Measurements from ENCODE around the gene DNAL4.

Gene DNAL4

DNA sequence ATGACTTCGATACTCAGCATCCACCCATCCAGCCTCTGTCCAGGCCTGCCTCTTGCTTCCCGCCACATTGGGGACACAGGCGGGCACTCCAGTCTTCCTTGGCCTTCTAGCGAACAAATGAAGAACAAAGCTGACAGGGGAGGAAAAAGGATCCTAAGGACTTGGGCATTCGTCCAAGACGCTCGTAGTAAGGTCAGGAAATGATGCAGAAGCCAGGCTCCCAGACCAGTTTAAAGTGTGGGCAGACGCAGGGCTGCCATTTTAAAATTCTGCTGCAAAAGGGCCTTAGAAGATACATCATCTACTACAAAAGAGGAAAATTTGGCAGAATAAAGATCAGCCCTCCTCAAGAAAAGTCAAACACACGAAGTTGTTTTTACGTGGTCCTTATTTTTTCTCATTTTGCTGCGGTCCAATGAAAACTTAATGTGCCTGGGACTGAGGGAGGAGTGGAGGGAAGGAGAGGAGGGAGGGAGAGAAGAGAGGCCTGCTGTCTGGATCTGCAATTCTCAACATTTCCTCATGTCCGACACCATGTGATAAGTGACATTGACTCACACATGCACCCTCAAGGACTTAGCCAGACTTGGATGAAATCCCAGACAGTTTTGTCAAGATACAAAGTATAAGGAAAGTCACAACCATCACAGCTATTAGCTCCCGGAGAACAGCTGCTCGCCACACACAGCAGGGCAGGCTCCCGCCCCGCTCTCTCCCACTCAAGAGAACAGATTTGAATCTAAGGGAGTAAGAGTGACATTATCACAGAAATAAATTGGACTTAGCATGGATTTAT, 5.7 kb downstream of the DNAL4 start:
- no peak overlapping the region for H3K9ac ChIP-seq (ENCODE audit: low read depth in 1 of 2, low read length in 2 of 2)
- peaks cover 7% of the 10 kb centered on the region in 2 donors for H3K36me3 ChIP-seq (ENCODE audit: control insufficient read depth in 2 of 2, insufficient read depth in 2 of 2, low read length in 2 of 2)
- H3K9me3 ChIP-seq (ENCODE audit: control insufficient read depth in 2 of 2, low read length in 2 of 2) = no peaks in the 10 kb centered on the region
- no peak overlapping the region for H3K4me3 ChIP-seq (ENCODE audit: low read length in 2 of 2)
- H3K4me1 ChIP-seq (ENCODE audit: control insufficient read depth in 2 of 2, insufficient read depth in 2 of 2, low read length in 2 of 2) = peaks cover 3 to 12% of the 10 kb centered on the region in 2 donors
- H3K27ac ChIP-seq (ENCODE audit: low read depth in 2 of 2, low read length in 2 of 2) = peak overlapping the region; percentile 27 to 46
- H3K27me3 ChIP-seq (ENCODE audit: control insufficient read depth in 2 of 2, insufficient read depth in 2 of 2, low read length in 2 of 2) = no peaks in the 10 kb centered on the region

DNA sequence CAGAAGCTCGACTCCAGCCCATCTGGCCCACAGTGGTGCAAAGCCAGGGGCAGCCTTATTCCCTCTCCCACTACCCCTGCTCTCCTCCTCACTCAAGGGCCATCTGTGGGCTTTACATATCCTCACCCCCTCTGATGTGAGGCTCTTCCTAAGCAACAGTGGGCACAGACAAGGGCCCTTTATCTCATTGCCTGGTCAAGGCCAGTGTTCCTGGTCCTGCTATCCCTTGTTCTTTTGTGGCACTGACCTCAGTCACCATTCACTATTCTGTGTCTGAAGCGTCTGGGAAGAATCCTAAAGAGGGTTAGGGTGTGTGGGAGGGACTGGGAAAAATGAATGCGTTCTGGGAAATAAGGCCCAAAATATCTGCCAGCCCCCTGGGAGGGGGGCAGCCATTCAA, 7.3 kb downstream of the DNAL4 start:
- no peak overlapping the region for H3K4me3 ChIP-seq (ENCODE audit: low read length in 2 of 2)
- peaks cover 0 to 8% of the 10 kb centered on the region in 2 donors for H3K4me1 ChIP-seq (ENCODE audit: control insufficient read depth in 2 of 2, insufficient read depth in 2 of 2, low read length in 2 of 2)
- H3K9ac ChIP-seq (ENCODE audit: low read depth in 1 of 2, low read length in 2 of 2) = no peak overlapping the region
- H3K27me3 ChIP-seq (ENCODE audit: control insufficient read depth in 2 of 2, insufficient read depth in 2 of 2, low read length in 2 of 2) = no peaks in the 10 kb centered on the region
- peaks cover 7 to 10% of the 10 kb centered on the region in 2 donors for H3K36me3 ChIP-seq (ENCODE audit: control insufficient read depth in 2 of 2, insufficient read depth in 2 of 2, low read length in 2 of 2)
- no peaks in the 10 kb centered on the region for H3K9me3 ChIP-seq (ENCODE audit: control insufficient read depth in 2 of 2, low read length in 2 of 2)
- H3K27ac ChIP-seq (ENCODE audit: low read depth in 2 of 2, low read length in 2 of 2) = no peak overlapping the region

DNA sequence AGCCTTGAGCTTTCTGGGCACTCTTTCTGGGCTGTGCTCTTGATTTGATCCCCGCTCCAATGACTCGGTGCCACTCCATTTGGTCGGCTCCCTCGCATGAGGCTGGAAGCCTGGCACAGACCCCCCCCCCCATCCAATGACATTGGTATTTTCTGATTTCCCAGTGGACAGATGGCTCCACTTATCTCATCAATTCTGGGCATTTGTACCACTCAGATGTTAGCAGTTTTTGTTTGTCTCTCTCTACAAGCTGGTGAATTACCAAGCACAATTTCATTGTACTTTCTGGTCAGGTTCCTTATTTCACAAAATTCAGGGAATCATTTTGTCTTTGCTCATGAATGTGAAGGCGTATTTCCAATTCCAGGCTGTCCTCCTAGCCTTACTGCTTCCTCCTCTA, 9.1 kb downstream of the DNAL4 start:
- Histone ChIP-seq H3K4me1 (ENCODE audit: control insufficient read depth in 2 of 2, insufficient read depth in 2 of 2, low read length in 2 of 2) (peaks cover 0 to 8% of the 10 kb centered on the region in 2 donors), H3K9ac (ENCODE audit: low read depth in 1 of 2, low read length in 2 of 2) (no peak overlapping the region), H3K9me3 (ENCODE audit: control insufficient read depth in 2 of 2, low read length in 2 of 2) (no peaks in the 10 kb centered on the region), H3K27ac (ENCODE audit: low read depth in 2 of 2, low read length in 2 of 2) (no peak overlapping the region), H3K27me3 (ENCODE audit: control insufficient read depth in 2 of 2, insufficient read depth in 2 of 2, low read length in 2 of 2) (no peaks in the 10 kb centered on the region), H3K4me3 (ENCODE audit: low read length in 2 of 2) (no peak overlapping the region), H3K36me3 (ENCODE audit: control insufficient read depth in 2 of 2, insufficient read depth in 2 of 2, low read length in 2 of 2) (peaks cover 9 to 12% of the 10 kb centered on the region in 2 donors)

DNA sequence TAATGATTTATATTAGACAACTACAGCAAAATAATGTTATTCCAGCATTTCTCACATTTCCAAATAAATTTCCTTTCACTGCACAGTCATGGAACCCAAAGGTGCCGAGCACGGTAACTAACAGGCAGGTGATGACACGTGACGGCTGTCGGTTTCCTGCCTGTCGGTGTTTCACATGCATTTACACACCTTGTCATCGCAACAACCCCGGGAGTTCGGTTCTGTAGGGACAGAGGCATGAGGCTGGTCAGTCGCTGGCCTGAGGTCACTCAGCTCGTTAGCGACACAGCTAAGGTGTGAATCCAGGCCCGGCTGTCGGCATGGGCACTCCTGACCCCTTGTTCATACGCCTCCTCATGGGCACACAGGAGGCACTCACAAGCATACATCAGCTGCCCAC, 9.9 kb downstream of the DNAL4 start:
- Histone ChIP-seq H3K4me1 (ENCODE audit: control insufficient read depth in 2 of 2, insufficient read depth in 2 of 2, low read length in 2 of 2) (peaks cover 0 to 8% of the 10 kb centered on the region in 2 donors), H3K9ac (ENCODE audit: low read depth in 1 of 2, low read length in 2 of 2) (no peak overlapping the region), H3K27me3 (ENCODE audit: control insufficient read depth in 2 of 2, insufficient read depth in 2 of 2, low read length in 2 of 2) (no peaks in the 10 kb centered on the region), H3K36me3 (ENCODE audit: control insufficient read depth in 2 of 2, insufficient read depth in 2 of 2, low read length in 2 of 2) (peaks cover 9 to 16% of the 10 kb centered on the region in 2 donors), H3K4me3 (ENCODE audit: low read length in 2 of 2) (no peak overlapping the region), H3K9me3 (ENCODE audit: control insufficient read depth in 2 of 2, low read length in 2 of 2) (no peaks in the 10 kb centered on the region), H3K27ac (ENCODE audit: low read depth in 2 of 2, low read length in 2 of 2) (no peak overlapping the region)

DNA sequence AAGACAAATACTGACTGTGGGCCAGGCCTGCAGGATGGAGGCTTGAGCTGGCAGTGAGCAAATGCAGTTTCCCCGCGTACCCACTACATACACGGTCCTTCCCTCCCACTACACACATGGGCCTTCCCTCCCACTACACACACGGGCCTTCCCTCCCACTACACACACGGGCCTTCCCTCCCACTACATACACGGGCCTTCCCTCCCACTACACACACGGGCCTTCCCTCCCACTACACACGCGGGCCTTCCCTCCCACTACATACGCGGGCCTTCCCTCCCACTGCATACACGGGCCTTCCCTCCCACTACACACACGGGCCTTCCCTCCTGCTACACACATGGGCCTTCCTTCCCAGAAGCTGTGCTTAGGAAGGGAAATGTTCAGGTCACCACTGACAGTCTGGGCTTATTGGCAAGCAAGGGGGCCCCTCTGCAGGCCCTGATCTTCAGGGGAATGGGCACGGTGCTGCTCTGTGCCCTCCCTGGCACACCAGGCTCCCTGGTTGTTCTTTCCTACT, 10.8 kb downstream of the DNAL4 start:
- Histone ChIP-seq H3K4me1 (ENCODE audit: control insufficient read depth in 2 of 2, insufficient read depth in 2 of 2, low read length in 2 of 2) (peaks cover 0 to 4% of the 10 kb centered on the region in 2 donors), H3K36me3 (ENCODE audit: control insufficient read depth in 2 of 2, insufficient read depth in 2 of 2, low read length in 2 of 2) (peaks cover 9 to 16% of the 10 kb centered on the region in 2 donors), H3K27ac (ENCODE audit: low read depth in 2 of 2, low read length in 2 of 2) (no peak overlapping the region), H3K9me3 (ENCODE audit: control insufficient read depth in 2 of 2, low read length in 2 of 2) (no peaks in the 10 kb centered on the region), H3K4me3 (ENCODE audit: low read length in 2 of 2) (no peak overlapping the region), H3K27me3 (ENCODE audit: control insufficient read depth in 2 of 2, insufficient read depth in 2 of 2, low read length in 2 of 2) (no peaks in the 10 kb centered on the region), H3K9ac (ENCODE audit: low read depth in 1 of 2, low read length in 2 of 2) (no peak overlapping the region)

DNA sequence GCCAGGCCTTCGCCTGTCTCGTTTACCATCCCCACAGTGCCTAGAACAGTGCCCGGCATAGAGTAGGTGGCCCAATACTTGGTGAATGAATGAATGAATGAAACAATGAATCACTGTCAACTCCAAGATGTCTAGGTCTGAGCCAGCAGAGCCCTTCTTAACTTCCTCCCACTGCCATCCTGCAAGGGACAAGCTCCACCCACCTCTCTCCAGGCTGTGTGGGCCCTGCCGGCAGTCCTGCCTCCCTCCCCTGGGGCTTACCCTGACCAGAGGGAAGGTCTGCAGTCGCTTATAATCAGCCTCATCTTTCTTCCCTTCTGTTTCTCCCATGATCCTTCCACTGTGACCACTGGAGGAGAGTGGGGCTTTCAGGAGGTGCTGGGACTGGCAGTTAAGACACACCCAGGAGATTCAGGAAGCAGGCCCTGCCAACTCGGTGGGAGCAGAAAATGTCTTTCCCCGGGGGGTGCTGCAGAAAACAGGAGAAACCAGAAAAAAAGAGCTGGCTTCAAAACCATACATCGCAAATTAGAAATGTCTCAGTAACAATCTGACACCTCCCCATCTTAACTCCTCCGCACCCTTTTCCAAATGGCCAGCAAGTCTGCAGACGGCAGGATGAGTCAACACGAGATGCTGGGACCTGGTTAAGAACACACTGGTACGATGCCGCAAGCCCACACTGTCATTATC, 11.4 kb downstream of the DNAL4 start:
- H3K9me3 ChIP-seq (ENCODE audit: control insufficient read depth in 2 of 2, low read length in 2 of 2) = no peaks in the 10 kb centered on the region
- no peaks in the 10 kb centered on the region for H3K27me3 ChIP-seq (ENCODE audit: control insufficient read depth in 2 of 2, insufficient read depth in 2 of 2, low read length in 2 of 2)
- H3K9ac ChIP-seq (ENCODE audit: low read depth in 1 of 2, low read length in 2 of 2) = no peak overlapping the region
- H3K36me3 ChIP-seq (ENCODE audit: control insufficient read depth in 2 of 2, insufficient read depth in 2 of 2, low read length in 2 of 2) = peaks cover 9 to 16% of the 10 kb centered on the region in 2 donors
- H3K27ac ChIP-seq (ENCODE audit: low read depth in 2 of 2, low read length in 2 of 2) = no peak overlapping the region
- H3K4me1 ChIP-seq (ENCODE audit: control insufficient read depth in 2 of 2, insufficient read depth in 2 of 2, low read length in 2 of 2) = no peaks in the 10 kb centered on the region
- H3K4me3 ChIP-seq (ENCODE audit: low read length in 2 of 2) = no peak overlapping the region

DNA sequence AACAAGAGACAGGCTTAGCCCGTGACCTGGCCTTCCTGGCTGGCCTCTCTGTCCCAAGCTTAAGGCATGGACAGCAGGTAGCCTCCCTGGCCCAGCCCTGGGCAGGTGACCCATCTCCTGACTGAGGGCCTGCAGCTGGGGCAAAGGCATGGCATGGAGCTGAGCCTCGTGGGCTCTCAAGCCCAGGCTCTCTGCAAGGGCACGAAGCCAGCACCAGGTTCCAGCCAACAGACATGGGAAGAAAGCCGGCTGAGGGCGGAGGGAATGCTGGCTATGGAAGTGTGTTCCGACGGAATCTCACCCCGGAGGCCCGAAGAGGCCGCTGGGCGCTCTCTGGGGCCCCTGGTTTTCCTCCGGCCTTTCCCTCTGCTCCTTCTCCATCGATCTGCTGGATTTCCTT, 12.9 kb downstream of the DNAL4 start:
- no peak overlapping the region for H3K9ac ChIP-seq (ENCODE audit: low read depth in 1 of 2, low read length in 2 of 2)
- no peaks in the 10 kb centered on the region for H3K4me1 ChIP-seq (ENCODE audit: control insufficient read depth in 2 of 2, insufficient read depth in 2 of 2, low read length in 2 of 2)
- H3K36me3 ChIP-seq (ENCODE audit: control insufficient read depth in 2 of 2, insufficient read depth in 2 of 2, low read length in 2 of 2) = peaks cover 9 to 16% of the 10 kb centered on the region in 2 donors
- H3K9me3 ChIP-seq (ENCODE audit: control insufficient read depth in 2 of 2, low read length in 2 of 2) = no peaks in the 10 kb centered on the region
- no peak overlapping the region for H3K4me3 ChIP-seq (ENCODE audit: low read length in 2 of 2)
- no peak overlapping the region for H3K27ac ChIP-seq (ENCODE audit: low read depth in 2 of 2, low read length in 2 of 2)
- no peaks in the 10 kb centered on the region for H3K27me3 ChIP-seq (ENCODE audit: control insufficient read depth in 2 of 2, insufficient read depth in 2 of 2, low read length in 2 of 2)

DNA sequence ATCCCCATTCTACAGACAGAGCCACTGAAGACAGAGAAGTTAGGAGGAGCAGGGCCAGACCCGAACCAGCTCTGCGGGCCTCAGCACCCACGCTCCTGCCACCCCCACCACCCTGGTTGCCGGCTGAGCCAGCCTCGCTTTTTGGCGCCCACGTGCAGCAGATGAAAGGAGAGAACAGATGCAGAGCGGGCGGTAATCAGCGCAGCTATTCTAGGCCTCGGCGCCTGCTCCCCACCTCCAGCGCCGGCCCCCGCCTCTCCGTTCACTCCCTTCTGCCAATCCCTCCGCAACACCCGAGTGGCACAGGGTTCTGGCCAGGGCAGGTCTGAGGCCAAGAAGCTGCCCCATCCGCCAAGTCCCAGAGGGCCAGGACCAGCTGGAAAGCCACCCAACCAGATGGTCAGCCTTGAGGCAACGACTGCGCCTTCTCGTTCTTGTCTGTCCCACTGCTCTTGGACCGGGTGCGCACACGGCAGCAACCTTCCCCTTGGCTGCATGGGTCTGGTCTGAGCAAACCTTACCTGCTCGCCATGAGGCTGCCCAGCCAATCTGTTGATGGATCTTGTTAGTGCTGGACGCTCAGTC, 16.8 kb downstream of the DNAL4 start:
- Histone ChIP-seq H3K27ac (ENCODE audit: low read depth in 2 of 2, low read length in 2 of 2) (no peak overlapping the region), H3K4me1 (ENCODE audit: control insufficient read depth in 2 of 2, insufficient read depth in 2 of 2, low read length in 2 of 2) (no peaks in the 10 kb centered on the region), H3K36me3 (ENCODE audit: control insufficient read depth in 2 of 2, insufficient read depth in 2 of 2, low read length in 2 of 2) (peaks cover 7 to 16% of the 10 kb centered on the region in 2 donors), H3K9me3 (ENCODE audit: control insufficient read depth in 2 of 2, low read length in 2 of 2) (no peaks in the 10 kb centered on the region), H3K27me3 (ENCODE audit: control insufficient read depth in 2 of 2, insufficient read depth in 2 of 2, low read length in 2 of 2) (no peaks in the 10 kb centered on the region), H3K9ac (ENCODE audit: low read depth in 1 of 2, low read length in 2 of 2) (no peak overlapping the region), H3K4me3 (ENCODE audit: low read length in 2 of 2) (no peak overlapping the region)

DNA sequence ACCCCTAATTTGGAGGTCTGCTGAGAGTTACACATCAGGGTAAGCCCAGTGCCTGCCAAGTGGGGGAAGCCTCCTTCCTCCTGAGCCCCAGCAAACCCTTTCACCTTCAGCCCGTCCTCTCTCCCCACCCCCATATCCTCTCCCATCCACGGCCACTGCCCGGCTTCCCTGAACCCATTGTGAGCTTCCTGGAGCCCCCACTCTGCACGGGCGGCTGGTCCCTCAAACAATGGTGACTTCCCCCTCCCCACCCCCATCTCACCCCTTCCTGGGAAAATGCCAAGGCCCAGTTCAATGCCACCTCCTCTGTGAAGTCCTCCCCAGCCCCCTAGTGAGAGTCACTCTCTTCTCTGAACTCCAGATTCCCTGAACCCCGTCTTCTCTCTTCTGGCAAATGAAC, 17.9 kb downstream of the DNAL4 start:
- Histone ChIP-seq H3K27ac (ENCODE audit: low read depth in 2 of 2, low read length in 2 of 2) (no peak overlapping the region), H3K4me1 (ENCODE audit: control insufficient read depth in 2 of 2, insufficient read depth in 2 of 2, low read length in 2 of 2) (no peaks in the 10 kb centered on the region), H3K9me3 (ENCODE audit: control insufficient read depth in 2 of 2, low read length in 2 of 2) (no peaks in the 10 kb centered on the region), H3K27me3 (ENCODE audit: control insufficient read depth in 2 of 2, insufficient read depth in 2 of 2, low read length in 2 of 2) (no peaks in the 10 kb centered on the region), H3K9ac (ENCODE audit: low read depth in 1 of 2, low read length in 2 of 2) (no peak overlapping the region), H3K36me3 (ENCODE audit: control insufficient read depth in 2 of 2, insufficient read depth in 2 of 2, low read length in 2 of 2) (peaks cover 6 to 16% of the 10 kb centered on the region in 2 donors), H3K4me3 (ENCODE audit: low read length in 2 of 2) (no peak overlapping the region)

DNA sequence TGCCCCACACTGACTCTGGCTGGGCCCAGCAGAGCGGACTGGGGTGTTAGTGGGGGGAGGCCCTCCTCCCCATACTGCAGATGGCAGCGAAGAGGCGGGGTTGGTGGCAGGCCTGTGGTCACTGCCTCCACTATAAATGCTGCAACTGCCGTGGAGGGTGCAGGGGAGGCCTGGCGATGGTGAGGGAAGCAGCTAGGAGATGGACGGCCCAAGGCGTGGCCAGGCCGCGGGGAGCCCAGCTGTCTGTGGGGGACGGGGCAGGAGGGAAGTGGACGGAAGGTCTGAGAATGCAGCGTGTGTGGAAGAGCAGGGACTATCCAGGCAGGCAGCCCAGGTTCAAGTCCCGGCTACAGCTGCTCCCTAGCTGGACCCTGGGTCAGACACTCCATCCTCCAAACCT, 18.3 kb downstream of the DNAL4 start:
- H3K9me3 ChIP-seq (ENCODE audit: control insufficient read depth in 2 of 2, low read length in 2 of 2) = no peaks in the 10 kb centered on the region
- peaks cover 6 to 12% of the 10 kb centered on the region in 2 donors for H3K36me3 ChIP-seq (ENCODE audit: control insufficient read depth in 2 of 2, insufficient read depth in 2 of 2, low read length in 2 of 2)
- H3K27ac ChIP-seq (ENCODE audit: low read depth in 2 of 2, low read length in 2 of 2) = no peak overlapping the region
- no peak overlapping the region for H3K4me3 ChIP-seq (ENCODE audit: low read length in 2 of 2)
- no peaks in the 10 kb centered on the region for H3K4me1 ChIP-seq (ENCODE audit: control insufficient read depth in 2 of 2, insufficient read depth in 2 of 2, low read length in 2 of 2)
- no peaks in the 10 kb centered on the region for H3K27me3 ChIP-seq (ENCODE audit: control insufficient read depth in 2 of 2, insufficient read depth in 2 of 2, low read length in 2 of 2)
- H3K9ac ChIP-seq (ENCODE audit: low read depth in 1 of 2, low read length in 2 of 2) = no peak overlapping the region
